ENCODE measurements around the gene PTPA.

GRCh38 chr9:129184219-129184524 is 73.0 kb downstream of the PTPA start:
- no peak for TF ChIP-seq YY1 (IDR thresholded peaks at IDR 0.05; ENCODE audit: insufficient read depth, insufficient read length)
- no peak for TF ChIP-seq SUZ12 (IDR thresholded peaks at IDR 0.05; ENCODE audit: extremely low read depth, insufficient read depth, insufficient read length)
- TF ChIP-seq ZNF274 (IDR thresholded peaks at IDR 0.05; ENCODE audit: low read depth, low read length): no peak
